HG03342 (cell line): ENCODE data around the gene EFNB2.

Experiments
- ATAC-seq: cut with Tn5 transposase; IDR thresholded peaks from one replicate; pipeline ENCODE4 v1.9.1; 2021; ENCODE audit warnings: mild to moderate bottlenecking, moderate library complexity; ENCODE audit not compliant: unreplicated experiment

EFNB2 gene

GRCh38 chr13:106455777-106456176, 79.7 kb downstream of the EFNB2 start:
- no peak for ATAC-seq

- ATAC-seq, result no peak
These were observed 80.3 kb downstream of the EFNB2 start for GRCh38 chr13:106455190-106455589.

- ATAC-seq, result no peak
These were observed 82.4 kb downstream of the EFNB2 start for GRCh38 chr13:106453101-106453500.

GRCh38 chr13:106450991-106451390, 84.5 kb downstream of the EFNB2 start:
- no peak for ATAC-seq

- ATAC-seq, result no peak
These were observed 86.4 kb downstream of the EFNB2 start for GRCh38 chr13:106449096-106449495.

GRCh38 chr13:106445996-106446395, 89.5 kb downstream of the EFNB2 start:
- ATAC-seq, result no peak

- ATAC-seq, result no peak
These were observed 91.7 kb downstream of the EFNB2 start for GRCh38 chr13:106443607-106444322.

- ATAC-seq, result no peak
These were observed 94.6 kb downstream of the EFNB2 start for GRCh38 chr13:106440866-106441265.
